Cardiac fibroblast (primary cell): ENCODE measurements around the gene BRD4.

Experiments used
- DNase-seq, 2 donors: peaks; one replicate each; pipeline versions ENCODE4 v3.0.0 to v3.0.0-alpha.2; 2010; ENCODE audit warnings: low read depth in 2 of 2
- H3K4me3 ChIP-seq, 2 donors: replicated peaks in 1 of 2; 1 replicate in 1 of 2; 2 replicates in 1 of 2; pipeline ENCODE4 v1.5.1; 2011; ENCODE audit warnings: low read depth in 2 of 2, low read length in 2 of 2, mild to moderate bottlenecking in 2 of 2, moderate library complexity in 1 of 2
- TF ChIP-seq, protein P1 (sequence below): IDR thresholded peaks from one replicate; pipeline ENCODE4 v1.5.1; 2011; ENCODE audit warnings: low read depth, mild to moderate bottlenecking, low read length, inconsistent platforms

The BRD4 gene

DNA sequence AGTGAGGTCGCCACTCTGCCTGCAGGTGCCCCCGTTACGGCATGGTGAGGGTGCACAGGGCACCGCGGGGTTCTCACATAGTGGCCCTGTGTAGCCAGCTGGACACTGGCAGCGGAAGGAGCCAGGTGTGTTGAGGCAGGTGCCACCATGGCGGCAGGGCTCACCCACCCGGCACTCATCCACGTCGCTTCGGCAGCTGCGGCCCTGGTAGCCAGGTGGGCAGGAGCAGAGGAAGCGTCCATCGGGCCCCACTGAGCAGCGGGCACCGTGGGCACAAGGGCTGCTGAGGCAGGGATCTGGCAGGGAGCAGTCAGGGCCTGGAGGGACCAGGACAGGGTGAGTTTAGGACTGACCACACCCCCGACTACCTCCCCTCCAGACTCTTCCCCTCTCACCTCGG, 140.4 kb downstream of the BRD4 start:
- H3K4me3 ChIP-seq, result no peak overlapping the region
- no peak for DNase-seq
- TF ChIP-seq, protein P1, sequence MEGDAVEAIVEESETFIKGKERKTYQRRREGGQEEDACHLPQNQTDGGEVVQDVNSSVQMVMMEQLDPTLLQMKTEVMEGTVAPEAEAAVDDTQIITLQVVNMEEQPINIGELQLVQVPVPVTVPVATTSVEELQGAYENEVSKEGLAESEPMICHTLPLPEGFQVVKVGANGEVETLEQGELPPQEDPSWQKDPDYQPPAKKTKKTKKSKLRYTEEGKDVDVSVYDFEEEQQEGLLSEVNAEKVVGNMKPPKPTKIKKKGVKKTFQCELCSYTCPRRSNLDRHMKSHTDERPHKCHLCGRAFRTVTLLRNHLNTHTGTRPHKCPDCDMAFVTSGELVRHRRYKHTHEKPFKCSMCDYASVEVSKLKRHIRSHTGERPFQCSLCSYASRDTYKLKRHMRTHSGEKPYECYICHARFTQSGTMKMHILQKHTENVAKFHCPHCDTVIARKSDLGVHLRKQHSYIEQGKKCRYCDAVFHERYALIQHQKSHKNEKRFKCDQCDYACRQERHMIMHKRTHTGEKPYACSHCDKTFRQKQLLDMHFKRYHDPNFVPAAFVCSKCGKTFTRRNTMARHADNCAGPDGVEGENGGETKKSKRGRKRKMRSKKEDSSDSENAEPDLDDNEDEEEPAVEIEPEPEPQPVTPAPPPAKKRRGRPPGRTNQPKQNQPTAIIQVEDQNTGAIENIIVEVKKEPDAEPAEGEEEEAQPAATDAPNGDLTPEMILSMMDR, result no peak

- no peak overlapping the region for H3K4me3 ChIP-seq
- TF ChIP-seq, protein P1, result no peak
- no peak for DNase-seq
Observed at GRCh38 chr19:15191514-15191913, 140.8 kb downstream of the BRD4 start.

DNA sequence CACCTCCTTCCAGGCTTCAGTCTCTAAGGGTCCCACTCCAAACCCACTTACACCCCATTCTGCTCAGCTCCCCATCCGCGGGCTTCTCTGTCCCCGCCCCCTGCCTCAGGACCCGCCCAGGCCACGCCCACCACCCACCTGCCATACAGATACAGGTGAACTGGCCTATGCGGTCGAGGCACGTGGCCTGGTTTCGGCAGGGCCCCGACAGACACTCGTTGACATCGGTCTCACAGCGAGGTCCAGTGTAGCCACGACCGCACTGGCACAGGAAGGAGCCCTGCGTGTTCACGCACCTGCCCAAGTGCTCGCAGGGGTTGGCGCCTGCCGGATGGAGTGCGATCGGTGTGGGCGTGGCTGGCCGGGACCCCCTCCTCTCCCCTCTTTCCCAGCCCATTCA, 143.5 kb downstream of the BRD4 start:
- DNase-seq, result no peak
- TF ChIP-seq, protein P1, result no peak
- no peak overlapping the region for H3K4me3 ChIP-seq

DNA sequence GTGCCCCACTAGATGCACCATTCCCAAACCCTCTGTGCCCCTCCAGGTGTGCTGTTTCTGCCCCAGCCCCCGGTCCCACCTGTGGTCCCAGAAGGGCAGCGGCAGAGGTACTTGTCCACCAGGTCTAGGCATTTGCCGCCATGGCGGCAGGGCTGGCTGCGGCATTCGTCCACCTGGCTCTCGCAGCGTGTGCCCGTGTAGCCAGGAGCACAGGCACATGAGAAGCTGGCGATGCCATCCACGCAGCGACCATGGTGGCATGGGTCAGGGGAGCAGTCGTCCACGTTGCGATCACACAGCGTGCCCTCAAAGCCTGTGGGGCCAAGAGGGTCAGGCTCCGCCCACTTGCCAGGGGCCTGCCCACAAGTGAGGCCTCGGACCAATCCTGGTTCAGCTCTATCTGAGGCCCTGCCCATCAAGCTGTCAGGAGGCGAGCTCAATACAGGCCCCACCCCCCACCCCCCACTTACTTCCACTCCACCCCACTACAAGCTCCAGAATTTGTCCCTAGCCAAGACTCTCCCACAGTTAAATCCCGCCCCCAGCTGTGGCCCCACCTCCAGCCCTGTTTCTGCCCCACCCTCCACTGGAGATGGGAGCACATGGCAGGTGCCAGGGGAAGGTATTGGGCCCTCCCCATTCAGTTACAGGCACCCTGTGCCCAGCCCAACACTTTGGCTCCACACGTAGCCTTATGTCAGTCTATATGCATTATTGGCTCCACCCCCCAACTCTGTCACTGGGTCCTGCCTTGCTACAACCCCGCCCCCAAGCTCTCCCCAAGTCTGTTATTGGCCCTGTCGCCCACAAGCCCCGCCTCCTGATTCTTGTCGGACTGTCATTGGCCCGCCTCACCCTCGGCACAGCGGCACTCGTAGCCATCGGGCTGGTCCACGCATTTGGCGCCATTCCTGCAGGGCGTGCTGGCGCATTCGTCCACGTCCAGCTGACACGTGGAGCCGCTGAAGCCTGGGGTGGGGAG, 145.0 kb downstream of the BRD4 start:
- H3K4me3 ChIP-seq, result no peak overlapping the region
- peak in 1 of 2 donors; percentile 54 for DNase-seq
- TF ChIP-seq, protein P1, result no peak
